GM23248 (cell line): Measurements from ENCODE around the gene RAI14.

Source experiments
- EZH2 ChIP-seq: fragments of 200-600 bp; sonication (generic); IDR thresholded peaks from 2 replicates; pipeline ENCODE4 v1.6.1; 2018; ENCODE audit warnings: antibody characterized with exemption, mild to moderate bottlenecking; ENCODE audit not compliant: insufficient read depth, poor library complexity, severe bottlenecking
- EZH2phosphoT487 ChIP-seq: fragments of 200-600 bp; sonication (generic); IDR thresholded peaks from 2 replicates; pipeline ENCODE4 v1.6.1; 2018; ENCODE audit warnings: antibody characterized with exemption, moderate library complexity, mild to moderate bottlenecking, low read depth; ENCODE audit not compliant: insufficient read depth

GRCh38 chr5:34690898-34691297 is 34.8 kb downstream of the RAI14 start:
- TF ChIP-seq EZH2 (no peak), EZH2phosphoT487 (no peak)
